Hypothalamus (tissue), 51 donors: ENCODE results near the gene FIBP.
A peak's percentile ranks its signal among the peaks of the same experiment; 100 is the strongest.

Experiments used
- DNase-seq, 51 donors: peaks; one replicate each; lab custom pipeline; 2025; lab: John Stamatoyannopoulos, UW

Gene FIBP

GRCh38 chr11:65888163-65888814 is at the start of gene FIBP:
Gene FIBP, minus strand, starts transcription at chr11:65888471. Its CDS starts 53 bp downstream, at chr11:65888418.
- DNase-seq = peak; percentile 67 to 98 (median 95)

GRCh38 chr11:65937766-65938165 is 49.5 kb upstream of the FIBP start:
- no peak for DNase-seq

- no peak for DNase-seq
Observed at GRCh38 chr11:65934014-65934413, 45.7 kb upstream of the FIBP start.

- no peak for DNase-seq
Observed at GRCh38 chr11:65932558-65932919, 44.3 kb upstream of the FIBP start.

- no peak for DNase-seq
Observed at GRCh38 chr11:65931773-65932557, 43.7 kb upstream of the FIBP start.

GRCh38 chr11:65928667-65929066 is 40.4 kb upstream of the FIBP start:
- no peak for DNase-seq

GRCh38 chr11:65927904-65928397 is 39.7 kb upstream of the FIBP start:
- peak in 3 of 51 donors; percentile 7 to 31 (median 14) for DNase-seq

GRCh38 chr11:65925397-65925796 is 37.1 kb upstream of the FIBP start:
- DNase-seq = no peak

GRCh38 chr11:65922565-65922964 is 34.3 kb upstream of the FIBP start:
- DNase-seq = no peak

- no peak for DNase-seq
Observed at GRCh38 chr11:65921876-65922275, 33.6 kb upstream of the FIBP start.

- DNase-seq = no peak
Observed at GRCh38 chr11:65921033-65921555, 32.8 kb upstream of the FIBP start.

- no peak for DNase-seq
Observed at GRCh38 chr11:65920372-65920802, 32.1 kb upstream of the FIBP start.

- peak in 15 of 51 donors; percentile 34 to 71 (median 48) for DNase-seq
Observed at GRCh38 chr11:65919573-65920371, 31.5 kb upstream of the FIBP start.

- DNase-seq = peak; percentile 38 to 100 (median 99)
Observed at GRCh38 chr11:65919141-65919572, 30.9 kb upstream of the FIBP start, which contains the start of gene DRAP1. Gene DRAP1, plus strand, starts transcription at chr11:65919426. Its CDS starts 76 bp downstream, at chr11:65919502.

- DNase-seq = peak in 3 of 51 donors; percentile 47 to 56 (median 55)
Observed at GRCh38 chr11:65918211-65919140, 30.2 kb upstream of the FIBP start, which contains the start of gene C11orf68. Gene C11orf68, minus strand, starts transcription at chr11:65919062. Its CDS starts 31 bp downstream, at chr11:65919031.

GRCh38 chr11:65917434-65918210 is 29.4 kb upstream of the FIBP start:
- DNase-seq = no peak

- no peak for DNase-seq
Observed at GRCh38 chr11:65917077-65917433, 28.8 kb upstream of the FIBP start.

GRCh38 chr11:65916391-65916790 is 28.1 kb upstream of the FIBP start:
- no peak for DNase-seq

- peak in 15 of 51 donors; percentile 17 to 78 (median 35) for DNase-seq
Observed at GRCh38 chr11:65915821-65916251, 27.6 kb upstream of the FIBP start.
